Uterus (tissue), 2 donors: ENCODE measurements around the gene TOM1.

Experiments used
- CTCF ChIP-seq, 4 experiments: fragments of 200-600 bp in 2 of 4; fragments of 450-650 bp in 2 of 4; sonication (generic) in 2 of 4; IDR thresholded peaks; one replicate each; pipeline ENCODE4 v1.5.1; 2016 to 2019; ENCODE audit warnings: antibody characterized with exemption in 4 of 4, mild to moderate bottlenecking in 2 of 4, moderate library complexity in 1 of 4
- POLR2A ChIP-seq, 2 donors: fragments of 450-650 bp; IDR thresholded peaks; one replicate each; pipeline ENCODE4 v1.6.1; 2016; ENCODE audit warnings: antibody characterized with exemption in 2 of 2, mild to moderate bottlenecking in 1 of 2, moderate library complexity in 1 of 2

- TF ChIP-seq POLR2A (IDR thresholded peaks at IDR 0.05): no peak
- no peak for TF ChIP-seq CTCF (IDR thresholded peaks at IDR 0.05)
Observed at GRCh38 chr22:35393116-35394010, 93.7 kb downstream of the TOM1 start.
